DOHH2 (cell line): ENCODE results near the gene DEFB113.

Experiments
- EZH2phosphoT487 ChIP-seq: fragments of 200-600 bp; sonication (generic); IDR thresholded peaks from 2 replicates; pipeline ENCODE4 v1.6.1; 2017; ENCODE audit warnings: borderline replicate concordance, mild to moderate bottlenecking, antibody characterized with exemption, low read length, moderate library complexity, mixed read lengths
- TF ChIP-seq, protein P1 (sequence below): fragments of 200-600 bp; sonication (generic); IDR thresholded peaks from one replicate; pipeline ENCODE4 v1.5.1; 2014; ENCODE audit warnings: antibody characterized with exemption, mild to moderate bottlenecking, low read depth, low read length; ENCODE audit not compliant: poor library complexity, severe bottlenecking

DNA sequence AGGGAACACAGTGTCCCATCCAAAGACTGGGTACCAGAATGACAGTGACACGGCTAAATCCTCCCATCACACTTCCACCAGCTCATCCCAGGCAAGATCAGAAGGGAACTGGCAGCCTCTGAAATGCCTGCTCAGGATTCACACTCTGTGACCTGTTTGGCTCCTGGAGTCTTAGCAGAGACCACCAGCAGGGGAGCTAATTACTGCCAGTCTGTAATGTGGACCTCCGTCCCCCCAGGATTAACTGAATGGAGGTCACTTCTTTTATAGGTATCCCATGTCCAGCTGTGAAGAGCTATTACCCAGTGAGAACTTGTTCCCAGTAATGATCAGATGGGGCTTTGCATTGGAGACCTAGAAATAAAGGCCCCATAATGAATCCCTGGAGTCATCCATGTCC is 50.6 kb downstream of the DEFB113 start:
- TF ChIP-seq, protein P1, sequence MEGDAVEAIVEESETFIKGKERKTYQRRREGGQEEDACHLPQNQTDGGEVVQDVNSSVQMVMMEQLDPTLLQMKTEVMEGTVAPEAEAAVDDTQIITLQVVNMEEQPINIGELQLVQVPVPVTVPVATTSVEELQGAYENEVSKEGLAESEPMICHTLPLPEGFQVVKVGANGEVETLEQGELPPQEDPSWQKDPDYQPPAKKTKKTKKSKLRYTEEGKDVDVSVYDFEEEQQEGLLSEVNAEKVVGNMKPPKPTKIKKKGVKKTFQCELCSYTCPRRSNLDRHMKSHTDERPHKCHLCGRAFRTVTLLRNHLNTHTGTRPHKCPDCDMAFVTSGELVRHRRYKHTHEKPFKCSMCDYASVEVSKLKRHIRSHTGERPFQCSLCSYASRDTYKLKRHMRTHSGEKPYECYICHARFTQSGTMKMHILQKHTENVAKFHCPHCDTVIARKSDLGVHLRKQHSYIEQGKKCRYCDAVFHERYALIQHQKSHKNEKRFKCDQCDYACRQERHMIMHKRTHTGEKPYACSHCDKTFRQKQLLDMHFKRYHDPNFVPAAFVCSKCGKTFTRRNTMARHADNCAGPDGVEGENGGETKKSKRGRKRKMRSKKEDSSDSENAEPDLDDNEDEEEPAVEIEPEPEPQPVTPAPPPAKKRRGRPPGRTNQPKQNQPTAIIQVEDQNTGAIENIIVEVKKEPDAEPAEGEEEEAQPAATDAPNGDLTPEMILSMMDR, result no peak
- no peak for TF ChIP-seq EZH2phosphoT487
